ENCODE results near the gene CARD18.

Gene CARD18

GRCh38 chr11:105179542-105180278, 40.1 kb upstream of the CARD18 start:
- no peak for DNase-seq
- H3K9me3 ChIP-seq: no peaks in the 10 kb centered on the region
- no peak for TF ChIP-seq CTCF (IDR thresholded peaks at IDR 0.05)
- no peak overlapping the region for H3K27ac ChIP-seq
- no peaks in the 10 kb centered on the region for H3K36me3 ChIP-seq
- intact Hi-C loops (cut with DNase I; ENCODE audit: low total_unique reads): no loop called here
- H3K4me1 ChIP-seq: no peaks in the 10 kb centered on the region
- no peaks in the 10 kb centered on the region for H3K27me3 ChIP-seq
- H3K4me3 ChIP-seq: no peak overlapping the region

GRCh38 chr11:105177658-105178057, 38.1 kb upstream of the CARD18 start:
- no peaks in the 10 kb centered on the region for H3K4me1 ChIP-seq
- no peaks in the 10 kb centered on the region for H3K36me3 ChIP-seq
- H3K27me3 ChIP-seq: no peaks in the 10 kb centered on the region
- DNase-seq: no peak
- no peak overlapping the region for H3K4me3 ChIP-seq
- intact Hi-C loops (cut with DNase I; ENCODE audit: low total_unique reads): no loop called here
- no peak overlapping the region for H3K27ac ChIP-seq
- no peak for TF ChIP-seq CTCF (IDR thresholded peaks at IDR 0.05)
- H3K9me3 ChIP-seq: no peaks in the 10 kb centered on the region

DNA sequence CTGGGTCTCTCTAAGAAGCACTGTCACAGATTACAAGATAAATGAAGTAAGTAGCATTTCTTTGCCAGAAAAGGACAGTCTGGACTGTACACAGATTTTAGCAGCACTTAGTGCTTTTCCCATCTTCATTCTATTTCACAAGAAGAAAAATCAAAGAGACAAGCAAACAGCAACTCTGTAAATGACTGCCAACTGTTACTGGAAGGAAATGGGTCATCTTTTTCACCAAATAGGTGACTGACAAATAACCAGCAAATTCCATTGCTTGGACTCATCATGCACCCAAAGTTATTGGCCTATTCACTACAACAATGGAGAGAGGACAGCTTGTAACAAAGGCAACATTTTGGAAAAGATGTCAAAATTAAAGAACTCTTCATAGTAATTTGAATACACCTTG, 28.9 kb upstream of the CARD18 start:
- no peaks in the 10 kb centered on the region for H3K27me3 ChIP-seq
- H3K36me3 ChIP-seq: no peaks in the 10 kb centered on the region
- no peak for TF ChIP-seq CTCF (IDR thresholded peaks at IDR 0.05)
- H3K4me1 ChIP-seq: no peaks in the 10 kb centered on the region
- no peak overlapping the region for H3K27ac ChIP-seq
- H3K4me3 ChIP-seq: no peak overlapping the region
- H3K9me3 ChIP-seq: peaks cover 0 to 3% (median 0%) of the 10 kb centered on the region in 3 donors
- no peak for DNase-seq
- intact Hi-C loops (cut with DNase I; ENCODE audit: low total_unique reads): no loop called here

DNA sequence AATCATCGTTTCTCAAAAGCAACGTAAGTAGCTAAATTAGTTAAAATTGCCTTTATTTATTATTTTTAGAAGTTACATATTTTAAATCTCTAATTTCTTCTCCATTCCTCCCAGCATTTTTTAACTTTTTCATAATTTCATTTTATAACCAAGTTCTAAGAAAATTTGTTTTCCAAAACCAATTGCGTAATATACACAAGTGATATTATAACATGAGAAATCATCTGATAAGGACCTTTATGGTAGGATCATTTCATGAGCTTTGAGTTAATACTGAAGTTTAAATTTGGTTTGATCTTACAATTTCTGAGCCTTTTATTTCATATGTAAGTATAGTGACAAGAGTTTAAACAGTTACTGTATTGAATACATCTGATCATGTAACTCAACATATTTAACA, 27.7 kb upstream of the CARD18 start:
- TF ChIP-seq CTCF (IDR thresholded peaks at IDR 0.05): no peak
- H3K36me3 ChIP-seq: no peaks in the 10 kb centered on the region
- intact Hi-C loops (cut with DNase I; ENCODE audit: low total_unique reads): no loop called here
- H3K4me1 ChIP-seq: no peaks in the 10 kb centered on the region
- no peak overlapping the region for H3K4me3 ChIP-seq
- peaks cover 0 to 3% (median 0%) of the 10 kb centered on the region in 3 donors for H3K9me3 ChIP-seq
- H3K27me3 ChIP-seq: no peaks in the 10 kb centered on the region
- no peak overlapping the region for H3K27ac ChIP-seq
- DNase-seq: no peak

- TF ChIP-seq CTCF (IDR thresholded peaks at IDR 0.05): no peak
- Histone ChIP-seq H3K27ac (no peak overlapping the region), H3K9me3 (no peaks in the 10 kb centered on the region), H3K36me3 (no peaks in the 10 kb centered on the region), H3K4me1 (no peaks in the 10 kb centered on the region), H3K27me3 (no peaks in the 10 kb centered on the region), H3K4me3 (no peak overlapping the region)
- DNase-seq: no peak
- intact Hi-C loops (cut with DNase I; ENCODE audit: low total_unique reads): no loop called here
Measured at GRCh38 chr11:105164208-105164607, 24.6 kb upstream of the CARD18 start.

GRCh38 chr11:105162506-105162905, 22.9 kb upstream of the CARD18 start:
- no peak overlapping the region for H3K4me3 ChIP-seq
- H3K4me1 ChIP-seq: no peaks in the 10 kb centered on the region
- no peaks in the 10 kb centered on the region for H3K27me3 ChIP-seq
- intact Hi-C loops (cut with DNase I; ENCODE audit: low total_unique reads): no loop called here
- no peaks in the 10 kb centered on the region for H3K9me3 ChIP-seq
- TF ChIP-seq CTCF (IDR thresholded peaks at IDR 0.05): no peak
- no peak overlapping the region for H3K27ac ChIP-seq
- no peak for DNase-seq
- no peaks in the 10 kb centered on the region for H3K36me3 ChIP-seq

All from tibial artery (tissue), 4 donors.